ENCODE data around the gene FLOT2.
A peak's percentile ranks its signal among the peaks of the same experiment; 100 is the strongest.
"Not testable (repeated sequence)": the region's sequence is repeated elsewhere in the genome, so short reads cannot be mapped to it uniquely, and the experiment has no call there.

The FLOT2 gene

DNA sequence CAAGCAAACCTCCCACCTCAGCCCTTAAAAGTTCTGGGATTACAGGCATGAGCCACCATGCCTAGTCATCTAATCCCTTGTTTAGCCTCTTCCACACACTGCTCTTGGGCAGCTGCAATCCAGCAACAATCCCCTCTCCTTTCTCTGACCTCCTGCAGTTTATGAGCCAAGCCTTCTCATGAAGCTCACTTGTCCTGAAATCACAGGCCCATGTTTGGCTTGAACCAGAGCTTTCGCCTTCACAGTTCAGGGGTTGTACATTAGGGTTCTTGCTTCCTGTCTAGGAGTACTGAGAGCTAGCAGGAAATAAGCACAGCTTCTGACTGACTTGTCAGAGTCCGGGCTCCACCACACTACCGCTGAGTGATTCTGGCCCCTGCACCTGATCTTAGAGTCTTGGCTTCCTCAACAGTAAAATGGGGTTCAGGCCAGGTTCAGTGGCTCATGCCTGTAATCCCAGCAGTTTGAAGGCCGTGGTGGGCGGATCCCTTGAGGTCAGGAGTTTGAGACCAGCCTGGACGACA, 26.4 kb downstream of the FLOT2 start:
- DNase-seq: no peak

DNA sequence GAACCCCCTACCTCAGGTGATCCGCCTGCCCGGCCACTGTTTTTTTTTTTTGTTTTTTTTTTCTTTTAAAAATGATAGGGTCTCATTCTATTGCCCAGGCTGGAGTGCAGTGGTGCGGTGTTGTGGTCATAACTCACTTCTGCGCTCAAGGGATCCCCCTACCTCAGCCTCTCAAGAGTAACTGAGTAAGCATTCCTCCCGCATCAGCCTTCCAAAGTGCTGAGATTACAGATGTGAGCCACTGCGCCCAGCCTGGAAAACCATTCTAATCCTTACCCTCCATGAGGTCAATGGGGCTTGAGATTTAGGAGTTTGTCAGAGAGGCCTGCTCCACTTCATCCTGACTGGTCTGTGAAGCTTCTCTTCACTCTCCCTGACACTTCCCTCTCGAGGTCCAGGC, 30.3 kb downstream of the FLOT2 start:
- no peak for DNase-seq

DNA sequence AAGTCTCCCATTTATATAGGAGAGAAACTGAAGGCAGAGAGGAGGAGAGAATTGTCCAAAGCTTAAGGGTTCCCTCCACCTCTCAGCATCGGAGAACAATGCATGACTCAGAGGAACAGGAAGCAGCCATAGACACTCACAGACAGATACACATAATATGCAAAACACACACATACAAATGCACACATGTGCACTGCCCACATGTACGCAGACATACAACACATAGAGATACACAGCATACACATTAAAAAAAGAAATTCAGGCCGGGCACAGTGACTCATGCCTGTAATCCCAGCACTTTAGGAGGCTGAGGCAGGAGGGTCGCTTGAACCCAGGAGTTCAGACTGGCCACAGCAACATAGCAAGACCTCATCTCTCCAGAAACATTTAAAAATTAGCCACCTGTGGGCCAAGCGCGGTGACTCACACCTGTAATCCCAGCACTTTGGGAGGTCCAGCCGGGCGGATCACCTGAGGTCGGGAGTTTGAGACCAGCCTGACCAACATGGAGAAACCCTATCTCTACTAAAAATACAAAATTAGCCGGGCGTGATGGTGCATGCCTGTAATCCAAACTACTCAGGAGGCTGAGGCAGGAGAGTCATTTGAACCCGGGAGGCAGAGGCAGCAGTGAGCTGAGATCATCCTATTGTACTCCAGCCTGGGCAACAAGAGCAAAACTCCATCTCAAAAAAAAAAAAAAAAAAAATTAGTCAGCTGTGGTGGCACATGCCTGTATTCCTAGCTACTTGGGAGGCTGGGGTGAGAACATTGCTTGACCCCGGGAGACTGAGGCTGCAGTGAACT, 31.4 kb downstream of the FLOT2 start:
- DNase-seq: no peak

DNA sequence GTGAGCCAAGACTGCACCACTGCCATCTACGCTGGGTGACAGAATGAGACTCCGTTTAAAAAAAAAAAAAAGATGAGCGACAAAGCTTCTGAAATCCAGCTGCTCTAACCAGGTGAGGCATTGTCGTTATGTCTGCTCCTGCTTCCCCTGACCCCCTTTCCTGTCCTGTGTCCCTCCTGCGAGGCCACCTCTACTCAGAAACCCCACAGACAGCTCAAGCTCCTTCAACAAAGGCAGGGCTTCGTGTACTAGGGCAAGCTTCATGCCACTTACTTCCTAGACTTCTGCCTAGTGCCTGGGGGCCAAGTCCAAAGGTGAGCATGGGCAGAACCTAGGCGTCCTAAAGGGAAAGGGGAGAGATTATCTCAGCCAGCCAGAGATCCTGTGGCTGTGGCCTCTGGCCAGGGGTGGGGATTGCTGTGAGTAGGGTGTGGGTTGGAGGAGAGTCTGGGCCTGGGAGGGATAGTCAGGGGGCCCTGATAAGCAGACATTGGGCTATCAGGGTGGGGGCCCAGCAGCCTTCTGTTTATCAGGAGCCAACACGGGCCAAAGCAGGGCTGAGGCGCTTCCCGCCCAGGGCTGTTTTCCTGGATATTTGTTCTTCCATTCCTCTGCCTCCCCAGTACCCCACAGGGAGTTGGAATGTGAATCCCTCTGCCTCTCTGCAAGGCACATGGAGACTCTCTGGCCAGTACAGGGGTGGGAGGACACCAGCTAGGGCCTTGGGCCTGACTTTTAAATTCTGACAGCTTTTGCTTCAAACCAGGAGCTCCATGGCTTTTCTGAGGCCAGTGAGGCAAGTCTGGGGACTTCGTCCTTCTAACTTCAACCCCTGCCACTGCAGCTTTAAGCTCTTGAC, 32.3 kb downstream of the FLOT2 start:
- no peak for DNase-seq

DNA sequence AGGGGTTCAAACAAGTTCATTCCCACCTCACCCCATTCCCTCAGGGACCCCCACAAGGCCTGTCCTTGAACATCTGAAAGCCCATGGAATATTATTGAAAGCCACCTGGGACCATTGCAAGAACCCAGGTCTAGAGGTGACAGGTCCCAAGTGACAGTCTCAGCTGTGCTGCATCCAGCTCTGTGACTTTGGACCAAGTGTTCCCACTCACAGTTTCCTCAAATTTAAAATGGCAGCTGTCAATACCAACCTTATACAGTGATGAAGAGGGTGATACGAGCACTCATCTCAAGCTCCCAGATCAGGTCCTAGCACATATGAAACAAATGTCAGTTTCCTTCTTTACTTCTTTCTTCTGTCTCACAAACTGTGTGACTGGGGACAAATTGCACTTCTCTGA, 33.6 kb downstream of the FLOT2 start:
- no peak for DNase-seq

DNA sequence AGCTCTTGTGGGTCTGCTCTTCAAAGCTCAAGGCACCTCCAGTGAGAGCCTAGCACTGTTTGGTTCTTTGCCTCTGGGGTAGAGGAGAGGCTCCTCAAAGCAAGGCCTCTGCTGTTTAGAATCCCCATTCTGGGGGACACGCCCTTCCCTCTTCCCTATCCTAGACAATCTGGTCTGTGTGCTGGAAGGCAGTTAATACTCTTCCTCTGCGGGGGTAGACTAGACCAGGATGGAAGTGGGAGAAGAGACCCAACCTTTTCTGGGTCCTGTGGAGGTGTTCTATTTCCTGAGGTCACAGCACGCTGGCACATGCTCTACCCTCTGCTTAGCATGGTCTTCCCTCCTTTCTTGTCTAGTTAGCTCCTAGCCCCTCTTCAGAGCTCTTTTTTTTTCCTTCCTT, 35.0 kb downstream of the FLOT2 start:
- DNase-seq: no peak

DNA sequence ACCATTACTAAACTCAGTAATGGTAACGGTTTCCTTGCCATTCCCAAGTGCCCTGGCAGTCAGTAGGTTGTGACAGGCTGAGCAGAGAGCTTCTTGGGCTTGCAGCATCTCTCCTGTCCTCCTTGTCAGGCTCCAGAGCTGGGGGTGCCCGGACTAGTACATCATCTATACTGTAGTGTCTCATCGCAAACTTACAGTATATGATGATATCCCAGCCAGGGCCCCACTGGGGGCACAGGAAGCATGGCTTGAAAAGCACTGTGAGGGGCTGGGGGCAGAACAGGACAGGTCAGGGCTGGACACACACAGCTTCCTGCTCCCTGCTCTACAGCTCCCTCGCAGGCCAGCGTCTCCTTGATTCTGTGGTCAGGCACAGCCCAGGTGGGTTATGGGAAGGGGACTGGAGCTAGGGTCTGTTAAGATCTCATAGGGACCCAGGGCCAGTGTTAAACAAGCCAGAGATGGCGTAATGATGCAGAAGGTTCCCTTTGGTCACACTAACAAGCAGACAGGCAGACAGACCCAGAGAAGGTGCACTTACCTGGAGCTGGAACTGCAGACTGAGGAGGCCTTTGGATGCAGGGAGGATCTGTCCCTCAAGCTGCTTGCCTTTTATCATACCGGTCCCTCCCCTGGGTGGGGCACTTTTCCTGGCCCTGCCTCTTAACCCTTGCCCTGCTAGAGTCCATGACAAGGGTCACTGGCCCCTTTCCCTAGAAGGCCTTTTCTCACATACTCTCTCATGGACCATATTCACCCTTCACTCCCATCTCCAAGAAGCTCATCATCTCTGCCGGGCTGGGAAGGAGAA, 35.9 kb downstream of the FLOT2 start:
- no peak for DNase-seq

DNA sequence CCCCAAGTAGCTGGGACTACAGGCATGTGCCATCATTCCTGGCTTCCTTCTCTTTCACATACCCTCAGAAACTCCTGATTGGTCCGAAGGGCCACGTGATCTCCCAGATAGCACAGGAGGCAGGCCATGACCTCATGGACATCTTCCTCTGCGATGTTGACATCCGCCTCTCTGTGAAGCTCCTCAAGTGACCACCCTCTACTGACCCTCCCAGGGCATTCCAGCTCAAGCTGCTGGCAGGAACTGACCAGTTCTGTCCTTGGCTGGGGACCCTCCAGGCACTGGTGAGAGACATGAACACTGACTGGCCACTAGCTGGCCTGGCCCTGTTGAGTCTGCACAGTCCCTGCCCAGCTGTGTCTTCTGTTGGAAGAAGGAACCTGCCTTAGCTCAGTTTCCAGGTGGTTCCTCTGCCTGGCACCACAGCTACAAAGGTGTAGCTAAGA, 37.1 kb downstream of the FLOT2 start:
- DNase-seq: no peak

DNA sequence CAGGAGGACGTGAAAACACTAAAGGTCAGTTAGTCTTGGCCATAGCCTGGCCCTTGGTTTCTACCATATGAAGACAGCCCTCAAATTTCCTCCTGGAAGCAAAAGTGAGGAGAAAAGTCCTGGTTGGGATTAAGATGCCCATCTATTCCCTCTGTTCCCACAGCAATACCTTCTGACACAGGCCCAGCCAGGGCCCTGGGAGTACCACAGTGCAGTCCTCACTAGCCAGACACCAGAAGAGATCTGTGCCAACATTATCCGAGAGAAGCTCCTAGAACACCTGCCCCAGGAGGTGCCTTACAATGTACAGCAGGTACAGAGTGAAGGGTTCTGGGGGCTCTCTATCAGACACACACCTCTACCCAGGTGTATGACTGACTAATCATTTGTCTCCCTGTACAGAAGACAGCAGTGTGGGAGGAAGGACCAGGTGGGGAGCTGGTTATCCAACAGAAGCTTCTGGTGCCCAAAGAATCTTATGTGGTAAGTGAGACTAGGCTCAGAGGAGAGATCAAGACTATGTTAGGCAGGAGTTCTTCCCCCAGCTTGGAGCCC, 38.7 kb downstream of the FLOT2 start:
- DNase-seq: no peak

DNA sequence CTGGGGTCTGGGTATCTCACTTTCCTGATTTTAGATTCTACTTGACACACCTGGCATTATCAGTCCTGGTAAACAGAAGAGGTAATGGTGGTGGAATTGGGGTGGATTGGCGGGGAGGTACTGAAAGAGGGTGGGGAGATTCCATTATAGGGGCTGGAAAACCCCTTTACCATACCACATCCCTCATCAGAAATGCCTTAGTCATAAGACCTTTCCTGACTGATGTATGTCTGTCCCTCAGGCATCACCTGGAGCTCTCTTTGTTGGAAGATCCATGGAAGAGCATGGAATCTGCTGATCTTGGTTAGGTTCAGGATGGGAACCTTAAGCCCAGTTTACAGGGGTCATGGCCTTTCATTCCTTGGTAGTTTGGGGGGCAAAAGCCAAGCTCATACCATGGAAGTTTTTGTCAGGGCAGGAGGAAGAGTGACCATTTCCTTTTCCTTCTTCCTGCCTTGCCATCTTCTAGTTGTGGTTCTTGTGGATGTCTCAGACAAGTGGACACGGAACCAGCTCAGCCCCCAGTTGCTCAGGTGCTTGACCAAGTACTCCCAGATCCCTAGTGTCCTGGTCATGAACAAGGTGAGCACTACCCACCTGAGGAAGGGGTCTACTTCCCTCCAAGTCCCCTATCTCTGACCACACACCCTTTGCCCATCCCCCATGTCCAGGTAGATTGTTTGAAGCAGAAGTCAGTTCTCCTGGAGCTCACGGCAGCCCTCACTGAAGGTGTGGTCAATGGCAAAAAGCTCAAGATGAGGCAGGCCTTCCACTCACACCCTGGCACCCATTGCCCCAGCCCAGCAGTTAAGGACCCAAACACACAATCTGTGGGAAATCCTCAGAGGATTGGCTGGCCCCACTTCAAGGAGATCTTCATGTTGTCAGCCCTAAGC, 39.4 kb downstream of the FLOT2 start:
- no peak for DNase-seq

DNA sequence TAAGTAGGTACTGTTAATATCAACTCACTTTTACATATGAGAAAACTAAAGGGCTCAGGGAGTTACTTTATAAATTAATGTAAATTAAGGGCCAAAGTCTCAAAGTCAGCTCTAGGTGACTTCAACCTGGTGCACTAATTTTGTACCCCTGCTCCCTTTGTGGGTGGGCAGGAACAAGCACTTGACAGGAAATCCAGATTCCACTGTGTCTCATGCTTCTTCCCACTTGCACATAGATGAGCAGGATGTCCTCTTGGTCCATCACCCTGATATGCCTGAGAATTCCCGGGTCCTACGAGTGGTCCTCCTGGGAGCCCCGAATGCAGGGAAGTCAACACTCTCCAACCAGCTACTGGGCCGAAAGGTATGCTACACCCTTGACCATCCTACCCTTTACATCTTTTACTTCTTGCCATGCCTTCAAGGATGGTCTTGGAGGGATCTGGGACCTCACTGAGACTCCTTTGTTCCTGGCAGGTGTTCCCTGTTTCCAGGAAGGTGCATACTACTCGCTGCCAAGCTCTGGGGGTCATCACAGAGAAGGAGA, 41.4 kb downstream of the FLOT2 start:
- DNase-seq: no peak

DNA sequence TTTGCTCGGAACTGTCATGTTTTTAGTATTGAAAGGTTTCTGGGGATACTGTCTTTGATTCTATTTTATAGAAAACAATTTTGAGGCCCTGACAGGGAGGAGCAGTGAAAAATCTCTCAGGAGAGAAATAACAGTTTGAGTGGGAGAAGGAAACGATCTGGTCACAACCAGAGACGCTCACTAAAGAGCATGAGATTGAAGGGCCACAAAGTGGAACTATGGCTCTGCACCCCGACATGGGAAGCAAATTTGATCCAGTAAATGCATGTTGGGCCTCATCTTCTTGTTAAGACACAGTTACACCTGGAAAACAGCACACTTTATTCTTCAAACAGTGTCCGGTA, 42.2 kb downstream of the FLOT2 start:
- DNase-seq: no peak

DNA sequence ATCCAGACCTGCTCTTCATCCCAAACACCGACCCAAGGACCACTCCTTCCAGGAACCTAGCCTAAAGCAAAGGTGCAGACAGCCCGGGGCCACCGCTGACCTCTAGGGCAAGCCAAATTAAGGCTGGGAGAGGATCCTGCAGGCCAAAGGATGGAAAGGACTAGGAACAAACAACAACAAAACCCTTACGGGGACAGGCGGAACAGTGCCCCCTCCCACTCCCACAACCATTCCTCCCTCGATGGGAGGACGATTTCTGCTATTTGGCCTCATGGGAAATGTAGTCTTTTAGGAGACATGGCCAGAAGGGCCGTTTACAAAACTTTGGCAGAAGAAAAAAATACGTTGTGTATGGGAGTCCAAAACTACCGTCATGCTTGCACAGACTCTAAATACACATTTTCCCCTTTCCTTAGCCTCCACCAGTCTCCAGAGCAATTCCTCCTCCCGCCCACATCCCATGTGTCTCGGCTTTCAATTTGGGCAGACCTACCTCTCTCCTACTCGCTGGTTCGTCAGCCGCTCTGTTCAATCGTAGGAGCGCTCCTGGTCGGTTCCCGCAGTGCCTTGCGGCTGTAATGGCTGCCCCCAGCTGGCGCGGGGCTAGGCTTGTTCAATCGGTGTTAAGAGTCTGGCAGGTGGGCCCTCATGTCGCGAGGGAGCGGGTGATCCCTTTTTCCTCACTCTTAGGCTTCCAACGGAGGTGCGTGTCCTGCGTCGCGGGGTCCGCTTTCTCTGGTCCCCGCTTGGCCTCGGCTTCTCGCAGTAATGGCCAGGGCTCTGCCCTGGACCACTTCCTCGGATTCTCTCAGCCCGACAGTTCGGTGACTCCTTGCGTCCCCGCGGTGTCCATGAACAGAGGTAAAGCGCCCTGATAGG, 42.8 kb downstream of the FLOT2 start, which contains the start of gene ERAL1:
Gene ERAL1 (plus strand): TSS at position 560 of the 879 bp plus-strand sequence. CDS start 19 bp downstream, at position 579.
- DNase-seq: peak; percentile 89

DNA sequence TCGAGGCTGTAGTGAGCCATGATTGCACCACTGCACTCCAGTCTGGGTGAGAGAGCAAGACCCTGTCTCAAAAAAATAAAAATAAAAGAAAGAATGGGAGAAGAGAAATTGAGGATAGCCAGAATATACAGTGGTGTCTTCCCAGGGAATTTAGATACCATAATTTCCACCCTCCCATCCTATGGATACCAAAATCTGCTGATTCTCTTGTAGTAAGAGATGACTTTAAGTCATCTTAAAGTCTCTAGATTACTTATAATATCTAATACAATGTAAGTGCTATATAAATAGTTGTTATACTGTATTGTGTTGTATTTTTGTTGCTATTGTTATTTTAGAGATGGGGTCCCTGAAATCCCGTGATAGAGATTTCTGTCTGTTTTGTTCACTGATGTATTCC, 44.2 kb downstream of the FLOT2 start:
- no peak for DNase-seq

DNA sequence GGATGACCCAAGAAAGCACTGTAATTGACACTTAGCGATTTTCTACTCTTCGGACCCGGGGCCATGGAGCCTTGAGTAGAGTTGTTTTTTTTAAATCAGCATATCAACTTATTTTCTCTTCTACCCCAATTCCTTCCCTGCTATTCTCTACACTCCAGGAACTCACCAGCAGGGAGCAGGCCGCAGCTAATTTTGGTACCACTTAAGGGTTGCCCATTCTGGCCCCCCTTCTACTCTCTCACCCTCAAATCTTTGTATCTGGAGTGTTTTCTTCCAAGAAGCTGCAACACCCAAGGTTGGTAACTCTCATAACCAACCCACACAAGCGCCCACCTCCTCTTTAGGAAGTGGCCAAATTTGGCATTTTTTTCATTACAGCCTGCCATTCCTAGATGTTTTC, 48.3 kb downstream of the FLOT2 start:
- DNase-seq: no peak

DNA sequence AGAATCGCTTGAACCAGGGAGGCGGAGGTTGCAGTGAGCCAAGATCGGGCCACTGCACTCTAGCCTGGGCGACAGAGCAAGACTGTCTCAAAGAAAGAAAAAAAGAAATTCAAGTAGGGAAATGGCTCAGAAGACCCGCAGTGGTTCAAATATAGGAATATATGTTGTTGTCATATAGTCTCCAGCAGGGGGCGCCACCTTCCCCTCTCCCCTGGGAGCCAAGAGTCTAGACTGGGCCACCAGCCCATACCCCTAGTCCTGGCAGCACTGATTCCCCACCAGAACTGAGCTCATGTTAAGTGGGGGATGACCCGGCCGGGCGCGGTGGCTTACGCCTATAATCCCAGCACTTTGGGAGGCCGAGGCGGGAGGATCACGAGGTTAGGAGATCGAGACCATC, 48.9 kb downstream of the FLOT2 start:
- not testable (repeated sequence) for DNase-seq

DNA sequence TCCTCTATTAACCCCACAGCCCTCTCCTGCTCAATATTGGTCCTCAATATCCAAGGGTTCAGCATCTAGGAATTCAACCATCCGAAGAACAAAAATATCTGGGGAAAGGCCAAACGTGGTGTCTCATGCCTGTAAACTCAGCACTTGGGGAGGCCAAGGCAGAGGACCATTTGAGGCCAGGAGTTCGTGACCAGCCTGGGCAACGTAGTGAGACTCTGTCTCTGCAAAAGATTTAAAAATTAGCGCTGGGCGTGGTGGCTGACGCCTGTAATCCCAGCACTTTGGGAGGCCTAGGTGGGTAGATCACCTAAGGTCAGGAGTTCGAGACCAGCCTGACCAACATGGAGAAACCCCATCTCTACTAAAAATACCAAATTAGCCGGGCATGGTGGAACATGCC, 50.8 kb downstream of the FLOT2 start:
- DNase-seq: not testable (repeated sequence)

DNA sequence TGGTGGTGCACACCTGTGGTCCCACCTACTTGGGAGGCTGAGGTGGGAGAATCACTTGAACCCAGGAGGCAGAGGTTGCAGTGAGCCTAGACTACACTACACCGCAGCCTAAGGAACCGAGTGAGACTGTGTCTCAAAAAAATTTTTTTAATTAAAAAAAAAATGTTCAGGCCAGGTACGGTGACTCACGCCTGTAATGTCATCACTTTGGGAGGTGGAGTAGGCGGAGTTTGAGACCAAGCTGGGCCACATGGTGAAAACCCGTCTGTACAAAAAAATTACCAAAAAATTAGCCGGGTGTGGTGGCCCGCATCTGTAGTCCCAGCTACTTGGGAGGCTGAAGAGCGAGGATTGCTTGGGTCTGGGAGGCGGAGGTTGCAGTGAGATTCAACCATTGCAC, 51.3 kb downstream of the FLOT2 start:
- no peak for DNase-seq

DNA sequence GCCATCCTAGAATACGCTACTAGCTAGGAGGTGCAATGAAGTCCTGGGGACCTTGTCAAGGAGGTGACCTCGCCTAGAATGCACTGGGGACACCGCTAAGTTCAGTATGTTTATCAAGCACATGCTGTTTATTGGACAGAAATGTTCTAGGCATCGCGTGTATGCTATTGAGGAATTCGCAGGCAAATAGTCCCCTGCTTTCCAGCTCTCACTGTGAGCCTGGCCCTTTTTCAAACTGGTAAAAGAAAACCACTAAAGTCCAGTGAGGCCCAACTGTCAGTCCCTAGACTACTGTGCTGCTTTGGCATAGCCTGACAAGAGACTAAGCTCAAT, 53.8 kb downstream of the FLOT2 start:
- no peak for DNase-seq

DNA sequence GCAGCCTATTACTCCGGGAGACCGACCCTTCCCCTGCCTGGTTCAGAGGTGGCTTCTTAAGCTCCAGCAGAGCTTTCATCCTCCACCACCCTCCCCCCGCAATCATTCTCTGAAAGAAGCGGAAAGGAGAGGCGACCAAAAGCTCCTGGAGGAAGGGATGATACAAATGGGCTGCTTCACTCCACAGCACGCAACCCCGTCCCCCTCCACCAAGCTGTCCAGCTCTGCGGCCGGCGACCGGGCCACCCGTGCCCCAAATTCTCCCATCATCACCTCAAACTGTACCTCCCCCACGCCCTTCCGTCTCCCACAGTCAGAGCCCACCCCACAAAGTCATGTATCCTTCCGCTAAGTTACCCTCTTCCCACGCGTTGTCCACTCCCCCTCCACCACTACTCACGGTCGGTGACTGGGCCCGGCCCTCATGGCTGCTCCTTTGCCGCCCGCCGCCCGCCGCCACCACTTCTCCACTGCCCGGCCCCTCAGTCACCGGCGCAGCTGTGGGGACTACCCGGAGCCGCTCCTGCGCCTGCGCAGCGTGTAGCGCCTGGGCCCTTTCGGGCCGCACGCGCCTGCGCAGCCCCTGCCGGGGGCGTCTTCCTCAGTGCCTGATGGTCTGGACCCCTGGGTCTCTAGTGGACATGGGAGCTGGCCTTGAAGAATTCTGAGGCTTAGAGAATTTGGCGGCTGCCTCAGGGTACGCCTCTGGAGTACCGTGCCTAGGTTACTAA, 55.1 kb downstream of the FLOT2 start, which contains the start of gene FAM222B:
Gene FAM222B (minus strand): TSS at position 509 of the 731 bp plus-strand sequence. CDS start 76,123 bp downstream, outside the sequence.
- peak; percentile 82 for DNase-seq
